ENCODE data around the gene ELOVL7.

The ELOVL7 gene

GRCh38 chr5:60833520-60833919 is 10.5 kb downstream of the ELOVL7 start:
- no peaks in the 10 kb centered on the region for H3K36me3 ChIP-seq
- no peaks in the 10 kb centered on the region for H3K9me3 ChIP-seq
- H3K27ac ChIP-seq = no peak overlapping the region
- TF ChIP-seq, protein P1, sequence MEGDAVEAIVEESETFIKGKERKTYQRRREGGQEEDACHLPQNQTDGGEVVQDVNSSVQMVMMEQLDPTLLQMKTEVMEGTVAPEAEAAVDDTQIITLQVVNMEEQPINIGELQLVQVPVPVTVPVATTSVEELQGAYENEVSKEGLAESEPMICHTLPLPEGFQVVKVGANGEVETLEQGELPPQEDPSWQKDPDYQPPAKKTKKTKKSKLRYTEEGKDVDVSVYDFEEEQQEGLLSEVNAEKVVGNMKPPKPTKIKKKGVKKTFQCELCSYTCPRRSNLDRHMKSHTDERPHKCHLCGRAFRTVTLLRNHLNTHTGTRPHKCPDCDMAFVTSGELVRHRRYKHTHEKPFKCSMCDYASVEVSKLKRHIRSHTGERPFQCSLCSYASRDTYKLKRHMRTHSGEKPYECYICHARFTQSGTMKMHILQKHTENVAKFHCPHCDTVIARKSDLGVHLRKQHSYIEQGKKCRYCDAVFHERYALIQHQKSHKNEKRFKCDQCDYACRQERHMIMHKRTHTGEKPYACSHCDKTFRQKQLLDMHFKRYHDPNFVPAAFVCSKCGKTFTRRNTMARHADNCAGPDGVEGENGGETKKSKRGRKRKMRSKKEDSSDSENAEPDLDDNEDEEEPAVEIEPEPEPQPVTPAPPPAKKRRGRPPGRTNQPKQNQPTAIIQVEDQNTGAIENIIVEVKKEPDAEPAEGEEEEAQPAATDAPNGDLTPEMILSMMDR (IDR thresholded peaks at IDR 0.05) = no peak
- H3K4me3 ChIP-seq (ENCODE audit: low read depth in 1 of 2, low read length in 1 of 2) = no peak overlapping the region
- no peaks in the 10 kb centered on the region for H3K4me1 ChIP-seq (ENCODE audit: control insufficient read depth in 1 of 2, insufficient read depth in 1 of 2, low read depth in 1 of 2, low read length in 1 of 2)
- peaks cover 5% of the 10 kb centered on the region for H3K27me3 ChIP-seq

- TF ChIP-seq, protein P1 (IDR thresholded peaks at IDR 0.05) = no peak
- Histone ChIP-seq H3K27ac (no peak overlapping the region), H3K4me1 (ENCODE audit: control insufficient read depth in 1 of 2, insufficient read depth in 1 of 2, low read depth in 1 of 2, low read length in 1 of 2) (no peaks in the 10 kb centered on the region), H3K27me3 (no peaks in the 10 kb centered on the region), H3K36me3 (no peaks in the 10 kb centered on the region), H3K9me3 (no peaks in the 10 kb centered on the region), H3K4me3 (ENCODE audit: low read depth in 1 of 2, low read length in 1 of 2) (no peak overlapping the region)
Observed at GRCh38 chr5:60830581-60831127, 13.4 kb downstream of the ELOVL7 start.

DNA sequence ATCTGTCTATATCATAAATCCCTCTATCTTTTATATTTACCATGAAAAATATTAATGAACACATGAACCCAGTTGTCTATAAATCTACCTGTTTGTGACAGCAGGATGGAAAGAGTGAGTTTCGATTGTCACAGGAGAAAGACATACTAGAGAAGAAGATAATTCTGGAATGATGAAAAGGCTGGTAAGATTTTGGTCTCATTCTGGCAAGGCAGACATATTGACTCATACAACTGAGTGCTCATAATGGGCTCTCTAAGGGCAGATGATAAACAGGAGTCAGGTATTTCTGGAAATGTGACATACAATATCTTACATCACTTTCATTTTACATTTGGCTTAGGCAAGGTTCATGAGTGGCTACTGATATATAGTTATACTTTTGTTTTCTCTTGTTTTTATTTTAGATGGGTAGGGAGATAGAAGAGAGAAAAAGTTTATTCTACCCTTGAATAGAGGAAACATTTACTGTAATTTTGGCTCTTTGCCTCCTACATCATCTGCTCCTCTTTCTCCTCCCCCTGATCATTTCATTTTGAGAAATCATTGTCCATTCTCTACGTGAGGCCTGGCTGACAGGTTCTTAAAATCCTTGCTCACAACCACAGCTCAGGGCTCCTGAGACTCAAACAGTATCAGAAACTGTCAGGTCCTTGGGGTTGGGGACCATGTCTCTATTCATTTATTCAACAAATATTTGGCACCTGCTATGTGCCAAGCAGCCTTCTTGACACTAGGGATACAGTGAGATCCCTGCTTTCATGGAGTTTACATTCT is 14.4 kb downstream of the ELOVL7 start:
- H3K27ac ChIP-seq = no peak overlapping the region
- TF ChIP-seq, protein P1 (IDR thresholded peaks at IDR 0.05) = no peak

DNA sequence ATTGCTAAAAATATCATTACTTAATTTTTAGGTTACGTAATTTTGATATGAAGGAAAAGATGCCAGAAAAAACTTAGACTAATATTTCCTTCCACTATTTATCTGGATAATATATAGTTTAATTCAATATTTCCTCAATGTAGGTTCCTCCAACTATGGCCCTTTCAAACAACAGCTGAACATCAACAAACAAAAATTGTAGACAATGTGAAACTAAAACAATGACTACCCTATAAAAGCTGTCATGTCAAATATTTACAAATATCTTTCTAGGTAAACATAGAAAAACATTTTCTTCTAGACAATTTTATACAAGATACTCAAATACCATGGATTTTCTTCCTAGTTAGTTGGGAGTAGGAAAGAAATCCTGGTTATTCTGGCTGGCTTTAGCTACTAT is 16.9 kb downstream of the ELOVL7 start:
- no peaks in the 10 kb centered on the region for H3K9me3 ChIP-seq
- H3K4me3 ChIP-seq (ENCODE audit: low read depth in 1 of 2, low read length in 1 of 2) = no peak overlapping the region
- no peaks in the 10 kb centered on the region for H3K4me1 ChIP-seq (ENCODE audit: control insufficient read depth in 1 of 2, insufficient read depth in 1 of 2, low read depth in 1 of 2, low read length in 1 of 2)
- TF ChIP-seq, protein P1 (IDR thresholded peaks at IDR 0.05) = no peak
- no peaks in the 10 kb centered on the region for H3K27me3 ChIP-seq
- no peaks in the 10 kb centered on the region for H3K36me3 ChIP-seq
- no peak overlapping the region for H3K27ac ChIP-seq

More for the DNA sequence above, 14.4 kb downstream of the ELOVL7 start:
- H3K36me3 ChIP-seq = no peaks in the 10 kb centered on the region
- no peaks in the 10 kb centered on the region for H3K27me3 ChIP-seq
- no peaks in the 10 kb centered on the region for H3K9me3 ChIP-seq
- H3K4me3 ChIP-seq (ENCODE audit: low read depth in 1 of 2, low read length in 1 of 2) = no peak overlapping the region
- no peaks in the 10 kb centered on the region for H3K4me1 ChIP-seq (ENCODE audit: control insufficient read depth in 1 of 2, insufficient read depth in 1 of 2, low read depth in 1 of 2, low read length in 1 of 2)

GRCh38 chr5:60826653-60827052 is 17.4 kb downstream of the ELOVL7 start:
- Histone ChIP-seq H3K4me1 (ENCODE audit: control insufficient read depth in 1 of 2, insufficient read depth in 1 of 2, low read depth in 1 of 2, low read length in 1 of 2) (no peaks in the 10 kb centered on the region), H3K9me3 (no peaks in the 10 kb centered on the region)

More at GRCh38 chr5:60826653-60827052, 17.4 kb downstream of the ELOVL7 start:
- Histone ChIP-seq H3K27me3 (no peaks in the 10 kb centered on the region), H3K4me3 (ENCODE audit: low read depth in 1 of 2, low read length in 1 of 2) (no peak overlapping the region), H3K27ac (no peak overlapping the region), H3K36me3 (no peaks in the 10 kb centered on the region)
- TF ChIP-seq, protein P1 (IDR thresholded peaks at IDR 0.05) = no peak

Measured in neutrophil (primary cell).